OCI-LY1 (cell line): ENCODE measurements around the gene SURF6.

ENCODE experiments used
- CTCF ChIP-seq: fragments of 200-600 bp; sonication (generic), shearing (Covaris generic); IDR thresholded peaks from 2 replicates; pipeline ENCODE4 v1.5.1; 2017; ENCODE audit warnings: mild to moderate bottlenecking, antibody characterized with exemption, low read length, moderate library complexity, mixed read lengths
- EZH2 ChIP-seq: fragments of 200-600 bp; sonication (generic), shearing (Covaris generic); IDR thresholded peaks from 2 replicates; pipeline ENCODE4 v1.8.0; 2017; ENCODE audit warnings: borderline replicate concordance, mixed run types, mild to moderate bottlenecking, antibody characterized with exemption, low read length, moderate library complexity, mixed read lengths

GRCh38 chr9:133301253-133302230, 34.4 kb downstream of the SURF6 start:
- TF ChIP-seq CTCF (no peak), EZH2 (no peak)
